ENCODE results near the gene KCNAB1. TPM values are rescaled to one million over a fixed set of nuclear protein-coding genes. Genes with fewer than 3 reads are reported as not detected.

The KCNAB1 gene
- total and polyA plus RNA-seq, 4 donors = 0.76 to 2.8 (median 1.0) TPM

DNA sequence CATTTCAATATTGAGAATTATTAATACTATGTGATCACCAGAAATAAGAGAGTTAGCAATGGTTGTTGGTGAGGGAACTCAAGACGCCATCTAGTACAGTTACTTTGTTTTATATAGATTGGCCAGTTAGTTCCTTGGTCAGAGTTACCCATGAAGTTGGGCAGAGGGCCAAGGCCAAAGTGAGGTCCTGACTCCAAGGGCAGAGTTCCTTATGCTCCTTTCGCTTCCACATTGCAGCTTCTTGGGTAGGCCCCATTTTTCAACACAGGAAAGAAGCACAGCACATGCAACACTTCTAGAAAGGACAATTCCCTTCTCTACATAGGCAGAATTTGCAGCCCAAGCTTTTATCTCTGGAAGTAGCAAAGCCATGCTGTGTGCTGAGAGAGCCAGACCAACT lies 178.6 kb downstream of the KCNAB1 start:
- no peak overlapping the region for H3K4me3 ChIP-seq (ENCODE audit: low read depth in 1 of 3, low read length in 3 of 3)
- no peaks in the 10 kb centered on the region for H3K4me1 ChIP-seq (ENCODE audit: control insufficient read depth in 4 of 4, insufficient read depth in 4 of 4, low read length in 3 of 4)
- H3K9ac ChIP-seq (ENCODE audit: low read depth in 1 of 2, low read length in 2 of 2) = no peak overlapping the region
- TF ChIP-seq EGR1 (IDR thresholded peaks at IDR 0.05; ENCODE audit: low read depth in 2 of 2) (no peak), HNF4A (conservative IDR thresholded peaks at IDR 0.05) (no peak), GABPA (IDR thresholded peaks at IDR 0.05 in 1 of 2, conservative IDR thresholded peaks at IDR 0.05 in 1 of 2) (no peak), YY1 (IDR thresholded peaks at IDR 0.05) (no peak), FOXA1 (IDR thresholded peaks at IDR 0.05) (no peak), FOXA2 (IDR thresholded peaks at IDR 0.05) (no peak), ZBTB33 (IDR thresholded peaks at IDR 0.05) (no peak), NR2F2 (IDR thresholded peaks at IDR 0.05) (no peak), SP1 (IDR thresholded peaks at IDR 0.05) (no peak), JUND (IDR thresholded peaks at IDR 0.05) (no peak), RXRA (IDR thresholded peaks at IDR 0.05) (no peak), ATF3 (IDR thresholded peaks at IDR 0.05) (no peak), RAD21 (IDR thresholded peaks at IDR 0.05) (no peak), TAF1 (conservative IDR thresholded peaks at IDR 0.05) (no peak)
- no peaks in the 10 kb centered on the region for H3K36me3 ChIP-seq (ENCODE audit: control insufficient read depth in 4 of 4, insufficient read depth in 3 of 4, low read depth in 1 of 4, low read length in 3 of 4)
- H3K9me3 ChIP-seq (ENCODE audit: control insufficient read depth in 4 of 4, low read length in 3 of 4) = no peaks in the 10 kb centered on the region
- 84% methylated on average over 2 of the region's 2 CpGs for WGBS
- H3K27ac ChIP-seq (ENCODE audit: low read depth in 1 of 2, low read length in 2 of 2) = no peak overlapping the region
- no peaks in the 10 kb centered on the region for H3K27me3 ChIP-seq (ENCODE audit: control insufficient read depth in 4 of 4, insufficient read depth in 4 of 4, low read length in 3 of 4)
- DNase-seq (ENCODE audit: low spot score) = no peak

- Histone ChIP-seq H3K36me3 (ENCODE audit: control insufficient read depth in 4 of 4, insufficient read depth in 3 of 4, low read depth in 1 of 4, low read length in 3 of 4) (no peaks in the 10 kb centered on the region), H3K4me3 (ENCODE audit: low read depth in 1 of 3, low read length in 3 of 3) (no peak overlapping the region), H3K9ac (ENCODE audit: low read depth in 1 of 2, low read length in 2 of 2) (no peak overlapping the region), H3K27me3 (ENCODE audit: control insufficient read depth in 4 of 4, insufficient read depth in 4 of 4, low read length in 3 of 4) (no peaks in the 10 kb centered on the region), H3K27ac (ENCODE audit: low read depth in 1 of 2, low read length in 2 of 2) (no peak overlapping the region), H3K9me3 (ENCODE audit: control insufficient read depth in 4 of 4, low read length in 3 of 4) (no peaks in the 10 kb centered on the region), H3K4me1 (ENCODE audit: control insufficient read depth in 4 of 4, insufficient read depth in 4 of 4, low read length in 3 of 4) (no peaks in the 10 kb centered on the region)
- TF ChIP-seq FOXA1 (IDR thresholded peaks at IDR 0.05) = no peak
- TF ChIP-seq JUND (IDR thresholded peaks at IDR 0.05) = no peak
- no peak for TF ChIP-seq EGR1 (IDR thresholded peaks at IDR 0.05; ENCODE audit: low read depth in 2 of 2)
- no peak for DNase-seq (ENCODE audit: low spot score)
- WGBS = 77% methylated on average over 2 of the region's 2 CpGs
Observed at GRCh38 chr3:156299569-156299968, 179.2 kb downstream of the KCNAB1 start.

- WGBS = 70% methylated on average over 3 of the region's 3 CpGs
- H3K9me3 ChIP-seq (ENCODE audit: control insufficient read depth in 4 of 4, low read length in 3 of 4) = no peaks in the 10 kb centered on the region
- no peak for TF ChIP-seq HNF4A (conservative IDR thresholded peaks at IDR 0.05)
- no peak for TF ChIP-seq TAF1 (conservative IDR thresholded peaks at IDR 0.05)
- TF ChIP-seq SP1 (IDR thresholded peaks at IDR 0.05) = no peak
- TF ChIP-seq RXRA (IDR thresholded peaks at IDR 0.05) = no peak
- TF ChIP-seq, protein P1, sequence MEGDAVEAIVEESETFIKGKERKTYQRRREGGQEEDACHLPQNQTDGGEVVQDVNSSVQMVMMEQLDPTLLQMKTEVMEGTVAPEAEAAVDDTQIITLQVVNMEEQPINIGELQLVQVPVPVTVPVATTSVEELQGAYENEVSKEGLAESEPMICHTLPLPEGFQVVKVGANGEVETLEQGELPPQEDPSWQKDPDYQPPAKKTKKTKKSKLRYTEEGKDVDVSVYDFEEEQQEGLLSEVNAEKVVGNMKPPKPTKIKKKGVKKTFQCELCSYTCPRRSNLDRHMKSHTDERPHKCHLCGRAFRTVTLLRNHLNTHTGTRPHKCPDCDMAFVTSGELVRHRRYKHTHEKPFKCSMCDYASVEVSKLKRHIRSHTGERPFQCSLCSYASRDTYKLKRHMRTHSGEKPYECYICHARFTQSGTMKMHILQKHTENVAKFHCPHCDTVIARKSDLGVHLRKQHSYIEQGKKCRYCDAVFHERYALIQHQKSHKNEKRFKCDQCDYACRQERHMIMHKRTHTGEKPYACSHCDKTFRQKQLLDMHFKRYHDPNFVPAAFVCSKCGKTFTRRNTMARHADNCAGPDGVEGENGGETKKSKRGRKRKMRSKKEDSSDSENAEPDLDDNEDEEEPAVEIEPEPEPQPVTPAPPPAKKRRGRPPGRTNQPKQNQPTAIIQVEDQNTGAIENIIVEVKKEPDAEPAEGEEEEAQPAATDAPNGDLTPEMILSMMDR (IDR thresholded peaks at IDR 0.05; ENCODE audit: low read depth, low read length, missing input control) = no peak
- TF ChIP-seq GABPA (IDR thresholded peaks at IDR 0.05 in 1 of 2, conservative IDR thresholded peaks at IDR 0.05 in 1 of 2) = no peak
- H3K36me3 ChIP-seq (ENCODE audit: control insufficient read depth in 4 of 4, insufficient read depth in 3 of 4, low read depth in 1 of 4, low read length in 3 of 4) = no peaks in the 10 kb centered on the region
- no peaks in the 10 kb centered on the region for H3K4me1 ChIP-seq (ENCODE audit: control insufficient read depth in 4 of 4, insufficient read depth in 4 of 4, low read length in 3 of 4)
- DNase-seq (ENCODE audit: low spot score) = no peak
- no peak overlapping the region for H3K4me3 ChIP-seq (ENCODE audit: low read depth in 1 of 3, low read length in 3 of 3)
- no peak overlapping the region for H3K9ac ChIP-seq (ENCODE audit: low read depth in 1 of 2, low read length in 2 of 2)
- no peaks in the 10 kb centered on the region for H3K27me3 ChIP-seq (ENCODE audit: control insufficient read depth in 4 of 4, insufficient read depth in 4 of 4, low read length in 3 of 4)
- no peak overlapping the region for H3K27ac ChIP-seq (ENCODE audit: low read depth in 1 of 2, low read length in 2 of 2)
Observed at GRCh38 chr3:156300371-156300770, 180.0 kb downstream of the KCNAB1 start.

Measured in liver (tissue), 9 donors.